GM18951 (cell line): ENCODE measurements around the gene SERHL2.
"Not testable (repeated sequence)": the region's sequence is repeated elsewhere in the genome, so short reads cannot be mapped to it uniquely, and the experiment has no call there.

Source experiments
- POLR2A ChIP-seq: IDR thresholded peaks from 4 replicates; pipeline ENCODE4 v1.6.1; 2011; ENCODE audit warnings: mild to moderate bottlenecking; ENCODE audit not compliant: insufficient read length, insufficient read depth; ENCODE audit errors: extremely low read depth
- in situ Hi-C: fragments of 300-500 bp; cut with MboI; formaldehyde crosslinking; loops from one replicate; pipeline ENCODE4 v1.12.0; 2022; ENCODE audit warnings: low sequenced_read_pairs, mixed read lengths, inconsistent platforms; ENCODE audit not compliant: unreplicated experiment

Gene SERHL2

GRCh38 chr22:42548597-42549330 is 5.0 kb upstream of the SERHL2 start:
- TF ChIP-seq POLR2A: no peak
- in situ Hi-C loops: no loop called here

GRCh38 chr22:42549331-42550060 is 4.3 kb upstream of the SERHL2 start:
- in situ Hi-C loops: no loop called here
- TF ChIP-seq POLR2A: no peak

DNA sequence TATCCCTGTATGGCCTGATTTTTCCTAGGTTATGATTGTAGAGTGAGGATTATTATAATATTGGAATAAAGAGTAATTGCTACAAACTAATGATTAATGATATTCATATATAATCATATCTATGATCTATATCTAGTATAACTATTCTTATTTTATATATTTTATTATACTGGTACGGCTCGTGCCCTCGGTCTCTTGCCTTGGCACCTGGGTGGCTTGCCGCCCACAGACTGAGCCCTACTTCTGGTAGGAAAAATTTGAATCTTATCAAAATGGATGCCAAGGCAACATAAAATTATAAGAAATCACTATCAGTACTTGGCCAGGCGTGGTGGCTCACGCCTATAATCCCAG is 1.5 kb upstream of the SERHL2 start:
- in situ Hi-C loops: not testable (repeated sequence)

DNA sequence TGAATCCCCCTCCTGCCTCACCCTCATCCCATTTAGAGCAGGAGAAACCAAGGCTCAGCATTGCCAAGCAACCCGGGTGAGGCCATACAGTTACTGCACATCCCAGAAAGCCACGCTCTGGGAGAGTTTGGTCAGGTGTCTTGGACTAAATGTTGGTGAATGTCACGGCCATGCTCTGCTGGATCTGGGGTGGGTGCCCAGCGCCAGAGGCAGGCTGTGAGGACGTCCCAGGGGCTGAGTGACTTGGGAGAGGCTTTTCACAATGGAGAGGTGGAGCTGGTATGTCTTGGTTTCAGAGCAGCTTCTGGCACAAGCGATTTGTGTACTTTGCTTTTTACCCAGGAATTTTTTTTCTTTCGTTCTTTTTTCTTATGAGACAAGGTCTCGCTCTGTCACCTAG is 6.6 kb downstream of the SERHL2 start:
- no peak for TF ChIP-seq POLR2A
- in situ Hi-C loops: no loop called here

- TF ChIP-seq POLR2A: no peak
- in situ Hi-C loops: no loop called here
These were observed 7.0 kb downstream of the SERHL2 start for GRCh38 chr22:42560781-42561180.

DNA sequence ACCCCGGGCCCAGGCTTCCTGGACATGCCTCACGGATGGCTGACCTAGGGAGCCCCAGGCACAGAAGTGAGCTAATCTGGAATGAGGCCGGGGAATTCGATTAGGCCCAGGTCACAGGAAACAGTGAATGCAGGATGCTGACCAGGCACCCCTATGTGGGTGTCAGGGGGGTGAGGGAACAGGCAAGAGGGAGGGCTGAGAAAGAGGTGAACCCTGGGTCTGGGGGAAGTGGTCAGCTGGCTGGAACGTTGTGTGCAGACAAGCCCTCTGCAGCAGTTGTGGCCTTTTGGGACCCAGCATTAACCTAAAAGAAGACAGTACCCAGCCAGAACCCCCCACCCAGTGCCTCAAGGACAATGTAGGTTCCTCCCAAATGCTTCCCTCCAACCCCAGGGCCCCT is 8.1 kb downstream of the SERHL2 start:
- no peak for TF ChIP-seq POLR2A
- in situ Hi-C loops: no loop called here

- TF ChIP-seq POLR2A: no peak
These were observed 8.5 kb downstream of the SERHL2 start for GRCh38 chr22:42562279-42562678.

DNA sequence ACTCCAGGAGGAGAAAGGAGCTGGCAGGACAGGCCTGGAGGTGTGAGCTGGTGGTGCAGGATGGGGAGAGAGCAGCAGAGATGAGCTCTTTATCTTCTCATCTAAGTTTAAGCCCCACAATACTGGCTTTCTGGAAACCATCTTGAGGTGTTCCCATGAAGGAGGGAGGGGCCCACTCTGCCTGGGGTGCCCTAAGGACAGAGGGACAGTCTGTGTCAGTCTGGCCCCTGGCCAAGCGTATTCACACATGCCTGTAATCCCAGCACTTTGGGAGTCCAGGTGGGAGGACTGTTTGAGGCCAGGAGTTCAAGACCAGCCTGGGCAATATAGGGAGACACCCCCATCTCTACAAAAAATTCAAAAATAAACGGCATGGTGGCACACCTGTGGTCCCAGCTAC is 8.9 kb downstream of the SERHL2 start:
- no peak for TF ChIP-seq POLR2A
- in situ Hi-C loops: no loop called here

More at GRCh38 chr22:42562279-42562678, 8.5 kb downstream of the SERHL2 start:
- in situ Hi-C loops: no loop called here

DNA sequence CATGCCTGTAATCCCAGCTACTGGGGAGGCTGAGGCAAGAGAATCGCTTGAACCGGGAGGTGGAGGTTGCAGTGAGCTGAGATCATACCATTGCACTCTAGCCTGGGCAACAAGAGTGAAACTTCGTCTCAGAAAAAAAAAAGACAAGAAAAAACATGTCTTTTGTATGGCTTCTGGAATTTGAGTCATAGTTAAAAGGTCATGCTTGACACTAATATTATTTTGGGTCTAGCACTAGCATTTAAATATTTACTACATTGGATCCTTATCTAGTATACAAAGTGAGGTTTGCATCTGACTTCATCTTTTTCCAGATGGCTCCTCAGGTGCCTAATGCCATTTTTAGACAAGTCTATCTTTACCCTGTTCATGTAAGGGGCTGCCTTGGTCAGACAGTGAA is 10.2 kb downstream of the SERHL2 start:
- in situ Hi-C loops: not testable (repeated sequence)

DNA sequence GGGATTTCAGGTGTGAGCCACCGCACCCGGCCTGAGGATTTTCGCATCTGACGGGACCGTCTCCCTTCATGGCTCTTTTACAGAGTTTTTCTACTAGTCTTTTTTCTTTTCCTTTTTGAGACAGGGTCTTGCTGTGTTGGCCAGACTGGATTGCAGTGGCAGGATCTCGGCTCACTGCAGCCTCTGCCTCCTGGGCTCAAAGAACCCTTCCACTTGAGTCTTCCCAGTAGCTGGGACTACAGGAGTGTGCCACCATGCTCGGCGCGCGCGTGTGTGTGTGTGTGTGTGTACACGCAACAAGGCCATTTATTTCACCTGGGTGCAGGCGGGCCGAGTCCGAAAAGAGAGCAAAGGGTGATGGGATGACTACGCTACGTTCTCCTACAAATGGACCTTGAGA is 10.9 kb downstream of the SERHL2 start:
- in situ Hi-C loops: no loop called here
- TF ChIP-seq POLR2A: no peak

DNA sequence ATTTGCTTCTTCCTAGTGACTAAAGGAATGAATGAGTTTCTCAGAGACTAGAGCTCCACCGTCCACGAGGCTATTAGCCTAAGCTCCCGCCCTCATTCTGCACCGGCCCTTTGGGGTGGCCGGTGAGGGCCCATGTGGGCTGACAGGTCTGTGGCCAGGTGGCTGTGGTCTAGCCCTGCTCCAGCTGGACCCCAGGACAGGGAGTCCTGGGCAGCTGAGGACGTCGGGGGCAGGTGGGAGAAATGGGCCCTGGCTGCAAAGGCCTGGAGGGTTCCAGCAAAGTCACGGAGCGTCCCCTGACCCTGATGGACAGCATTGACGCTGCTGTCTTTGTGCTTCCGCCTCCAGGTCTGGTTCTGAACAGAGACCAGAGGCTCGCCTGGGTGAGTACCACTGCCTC is 12.2 kb downstream of the SERHL2 start:
- TF ChIP-seq POLR2A: no peak
- in situ Hi-C loops: no loop called here

DNA sequence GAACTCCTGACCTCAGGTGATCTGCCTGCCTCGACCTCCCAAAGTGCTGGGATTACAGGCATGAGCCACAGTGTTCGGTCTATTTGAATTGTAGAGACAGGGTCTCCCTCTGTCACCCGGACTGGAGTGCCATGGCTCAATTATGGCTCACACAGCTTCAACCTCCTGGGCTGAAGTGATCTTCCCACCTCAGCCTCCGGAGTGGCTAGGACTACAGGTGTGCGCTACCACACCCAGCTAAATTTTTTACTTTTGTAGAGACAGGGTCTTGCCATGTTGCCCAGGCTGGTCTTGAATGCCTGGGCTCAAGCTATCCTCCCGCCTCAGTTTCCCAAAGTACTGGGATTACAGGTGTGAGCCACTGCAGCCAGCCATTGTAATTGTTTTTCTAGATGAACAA is 14.2 kb downstream of the SERHL2 start:
- in situ Hi-C loops: not testable (repeated sequence)

- in situ Hi-C loops: not testable (repeated sequence)
These were observed 16.8 kb downstream of the SERHL2 start for GRCh38 chr22:42570580-42570979.

DNA sequence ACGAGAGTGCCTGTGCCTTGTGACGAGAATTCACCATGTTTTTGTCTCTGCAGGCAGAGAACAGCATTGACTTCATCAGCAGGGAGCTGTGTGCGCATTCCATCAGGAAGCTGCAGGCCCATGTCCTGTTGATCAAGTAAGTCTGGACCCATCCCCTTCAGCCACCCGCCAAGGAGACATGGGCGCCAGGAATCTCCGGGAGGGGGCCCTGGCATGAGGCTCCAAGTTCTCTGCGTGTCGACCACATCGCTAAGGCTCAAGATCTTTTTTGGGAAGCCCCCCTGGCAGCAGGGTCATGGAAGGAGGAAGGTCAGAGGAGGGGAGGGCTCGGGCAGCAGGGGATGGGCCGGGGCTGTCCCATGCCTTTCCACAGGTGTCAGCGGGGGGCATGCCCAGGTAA is 17.3 kb downstream of the SERHL2 start:
- in situ Hi-C loops: not testable (repeated sequence)

DNA sequence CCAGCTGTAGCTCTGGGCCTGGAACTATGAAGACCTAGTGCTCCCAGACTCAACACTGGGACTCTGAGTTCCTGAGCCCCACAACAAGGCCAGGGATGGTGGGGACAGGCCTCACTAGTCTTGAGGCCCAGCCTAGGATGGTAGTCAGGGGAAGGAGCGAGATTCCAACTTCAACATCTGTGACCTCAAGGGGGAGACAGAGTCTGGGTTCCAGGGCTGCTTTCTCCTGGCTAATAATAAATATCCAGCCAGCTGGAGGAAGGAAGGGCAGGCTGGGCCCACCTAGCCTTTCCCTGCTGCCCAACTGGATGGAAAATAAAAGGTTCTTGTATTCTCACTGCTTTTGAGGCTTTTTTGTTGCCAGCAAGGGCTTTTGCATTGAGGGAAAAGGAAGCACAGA is 20.3 kb downstream of the SERHL2 start:
- in situ Hi-C loops: not testable (repeated sequence)

DNA sequence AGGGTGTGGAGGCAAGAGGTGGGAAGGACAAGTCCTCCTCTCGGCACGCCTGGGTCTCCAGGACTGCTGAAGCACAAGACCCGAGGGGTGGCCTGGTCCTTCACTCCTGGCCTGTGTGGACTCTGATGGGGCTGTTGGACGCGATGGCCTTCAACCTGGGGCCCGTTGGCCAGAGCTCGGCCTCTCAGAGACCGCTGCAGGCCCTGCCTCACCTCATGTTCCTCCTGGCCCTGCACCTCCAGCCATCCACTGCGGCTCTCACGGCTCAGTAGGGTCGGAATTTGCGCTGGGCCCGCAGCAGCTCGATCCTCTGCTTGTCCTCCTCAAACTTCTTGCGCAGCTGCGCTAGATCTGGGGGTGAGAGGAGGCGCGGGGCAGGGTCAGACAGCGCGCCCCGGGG is 20.7 kb downstream of the SERHL2 start:
- in situ Hi-C loops: not testable (repeated sequence)

- in situ Hi-C loops: not testable (repeated sequence)
These were observed 22.3 kb downstream of the SERHL2 start for GRCh38 chr22:42575996-42576574.

GRCh38 chr22:42577141-42577540 is 23.4 kb downstream of the SERHL2 start:
- in situ Hi-C loops: not testable (repeated sequence)
